T47D (cell line): ENCODE measurements around the gene IPO13.

Experiments used
- DNase-seq, 2 experiments: peaks; one replicate each; pipeline versions ENCODE4 v3.0.0 to v3.0.0-alpha.2; 2011 to 2012; ENCODE audit warnings: low read depth in 1 of 2, low spot score in 1 of 2
- JUND ChIP-seq: IDR thresholded peaks from 2 replicates; pipeline ENCODE4 v1.6.1; 2012; ENCODE audit warnings: low read depth
- in situ Hi-C: cut with HindIII; loops from 2 replicates; pipeline ENCODE4 v1.10.0; 2016; ENCODE audit warnings: low sequenced_read_pairs, low pct_unique_long_range_greater_than_20kb

The IPO13 gene

DNA sequence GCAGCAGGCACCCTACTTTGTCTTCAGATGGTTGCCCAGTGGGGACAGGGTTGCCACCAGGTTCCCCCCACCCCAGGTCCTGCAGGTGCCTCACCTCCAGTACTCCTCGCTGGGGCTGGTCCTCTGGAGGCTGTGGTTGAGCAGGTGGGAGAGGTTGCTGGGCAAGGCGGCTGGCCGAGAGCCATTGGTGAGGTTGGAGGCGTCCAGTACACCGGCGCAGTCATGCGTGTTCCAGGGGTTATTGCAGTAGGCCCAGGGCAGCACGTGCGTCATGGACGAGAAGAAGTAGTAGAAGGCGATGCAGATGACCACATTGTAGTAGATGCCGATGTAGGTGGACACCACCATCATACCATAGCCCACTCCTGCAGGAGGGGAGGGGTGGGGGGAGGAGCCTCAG is 61.5 kb downstream of the IPO13 start:
- DNase-seq: no peak
- in situ Hi-C loops: no loop called here

DNA sequence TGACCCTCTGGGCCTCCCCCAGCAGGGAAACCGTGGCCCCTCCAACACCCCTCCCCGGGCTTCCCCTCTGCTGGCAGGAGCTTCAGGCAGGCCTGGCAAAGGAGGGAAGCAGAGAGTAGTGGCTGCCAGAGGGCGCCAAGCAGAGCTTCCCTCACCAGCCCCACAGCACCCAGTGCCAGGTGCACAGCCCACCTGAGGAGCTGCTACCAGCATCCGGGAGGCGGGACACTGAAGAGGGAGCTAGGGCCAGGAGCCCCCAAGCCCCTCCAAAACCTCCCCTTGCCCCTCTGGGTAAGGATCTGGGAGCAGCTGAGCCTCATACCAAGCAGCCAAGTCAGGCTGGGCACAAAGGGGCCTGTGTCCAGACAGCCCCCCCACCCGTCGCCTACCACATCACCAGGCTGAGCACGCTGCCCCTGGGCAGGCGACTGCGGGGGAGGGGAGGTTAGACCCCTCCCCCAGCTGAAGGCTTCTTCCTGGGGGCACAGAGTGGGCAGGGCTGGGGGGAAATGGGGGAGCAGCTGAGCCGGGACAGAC is 64.3 kb downstream of the IPO13 start:
- in situ Hi-C loops: no loop called here
- TF ChIP-seq JUND: no peak
- DNase-seq: no peak

More for the DNA sequence above, 61.5 kb downstream of the IPO13 start:
- no peak for TF ChIP-seq JUND

- in situ Hi-C loops: no loop called here
Observed at GRCh38 chr1:44012404-44012803, 65.7 kb downstream of the IPO13 start.

GRCh38 chr1:44012941-44013609 is 66.3 kb downstream of the IPO13 start:
- no peak for TF ChIP-seq JUND
- in situ Hi-C loops: no loop called here
- DNase-seq: no peak

More at GRCh38 chr1:44012404-44012803, 65.7 kb downstream of the IPO13 start:
- no peak for DNase-seq
- TF ChIP-seq JUND: no peak

GRCh38 chr1:44013949-44014348 is 67.2 kb downstream of the IPO13 start:
- in situ Hi-C loops: no loop called here
- no peak for TF ChIP-seq JUND
- DNase-seq: no peak

GRCh38 chr1:44014365-44015104 is 67.8 kb downstream of the IPO13 start:
- in situ Hi-C loops: no loop called here
- no peak for DNase-seq
- TF ChIP-seq JUND: no peak

GRCh38 chr1:44015206-44015605 is 68.5 kb downstream of the IPO13 start:
- in situ Hi-C loops: no loop called here
- TF ChIP-seq JUND: no peak
- DNase-seq: no peak

DNA sequence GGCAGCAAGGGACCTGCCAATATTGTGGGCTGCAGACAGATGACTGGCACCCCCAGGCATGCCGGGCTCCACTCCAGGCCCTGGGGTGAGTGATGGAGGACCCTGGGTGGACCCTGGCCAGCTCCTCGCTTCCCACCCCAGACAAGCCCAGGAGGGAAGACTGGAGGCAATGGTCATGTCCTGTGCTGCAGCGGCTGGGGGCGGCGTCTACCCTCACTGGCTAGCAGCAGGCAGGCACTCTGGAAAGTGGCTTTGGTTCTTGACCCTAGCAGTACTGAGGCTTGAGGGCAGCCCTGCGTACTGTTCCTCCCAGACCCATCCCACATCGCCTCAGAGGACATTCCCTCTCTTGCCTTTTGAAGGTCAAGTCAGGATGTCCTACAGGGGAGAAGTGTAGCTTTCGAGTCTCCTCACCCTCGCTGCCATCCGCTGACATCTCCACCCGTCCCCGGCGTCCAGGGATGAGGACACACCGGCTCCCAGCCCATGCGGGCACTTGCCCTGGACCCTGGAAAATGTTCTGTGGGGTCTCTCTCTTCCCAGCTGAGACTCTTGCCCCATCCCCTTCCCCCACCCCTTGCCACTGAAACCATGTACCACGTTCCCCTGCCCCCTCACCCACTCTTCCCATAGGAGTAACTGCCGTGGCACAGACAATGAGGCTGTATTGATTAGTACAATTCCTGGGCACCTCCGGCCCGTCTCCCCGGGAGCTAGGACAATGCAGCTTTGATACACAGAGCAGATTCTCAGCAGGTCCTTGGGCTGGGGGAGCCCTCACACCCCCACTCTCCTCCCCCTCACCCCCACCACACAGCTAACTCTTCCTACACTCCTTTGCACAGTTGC is 69.5 kb downstream of the IPO13 start:
- no peak for DNase-seq
- in situ Hi-C loops: no loop called here
- no peak for TF ChIP-seq JUND

DNA sequence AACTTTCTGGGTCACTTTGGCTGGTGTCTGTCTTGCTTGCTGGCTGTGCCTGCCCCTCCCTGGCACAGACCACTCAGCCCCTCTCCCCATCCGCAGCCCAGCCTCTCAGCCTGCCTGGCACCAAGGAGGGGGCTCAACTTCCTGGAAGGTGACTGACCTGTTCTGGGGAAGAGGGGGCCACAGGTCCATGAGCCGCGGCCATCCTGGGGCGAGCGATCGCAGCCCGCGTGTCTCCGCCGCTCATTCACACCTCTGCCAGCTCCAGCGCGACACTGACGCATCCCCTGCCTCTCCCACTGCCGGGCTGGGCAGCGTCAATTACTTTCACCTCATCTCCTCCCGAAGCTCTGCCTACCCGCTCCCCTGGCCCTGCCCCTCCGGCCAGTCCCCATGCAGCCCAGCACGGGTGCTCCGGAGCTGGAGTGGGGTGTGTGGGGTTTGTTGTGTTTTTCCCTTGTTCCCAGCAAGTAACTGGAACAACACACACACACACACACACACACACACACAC is 70.2 kb downstream of the IPO13 start:
- DNase-seq: no peak
- in situ Hi-C loops: no loop called here
- no peak for TF ChIP-seq JUND
